Fibroblast of pulmonary artery (primary cell): ENCODE results near the gene CLEC10A.
"Not testable (repeated sequence)": the region's sequence is repeated elsewhere in the genome, so short reads cannot be mapped to it uniquely, and the experiment has no call there.

Experiments used
- DNase-seq: peaks from one replicate; pipeline ENCODE4 v3.0.0-alpha.2; 2010; ENCODE audit warnings: low read depth
- H3K4me3 ChIP-seq: replicated peaks from 2 replicates; pipeline ENCODE4 v1.5.1; 2011; ENCODE audit warnings: low read depth, mild to moderate bottlenecking, control low read depth, low read length, moderate library complexity
- CTCF ChIP-seq: IDR thresholded peaks from 2 replicates; pipeline ENCODE4 v1.5.1; 2011; ENCODE audit warnings: mild to moderate bottlenecking, control low read depth, low read length, inconsistent platforms; ENCODE audit errors: missing control alignments

The CLEC10A gene

GRCh38 chr17:7094652-7095019 lies 14.6 kb upstream of the CLEC10A start:
- no peak overlapping the region for H3K4me3 ChIP-seq
- no peak for TF ChIP-seq CTCF
- DNase-seq = no peak

GRCh38 chr17:7091311-7092005 lies 11.4 kb upstream of the CLEC10A start:
- H3K4me3 ChIP-seq, DNase-seq: not testable (repeated sequence)

GRCh38 chr17:7089570-7089969 lies 9.5 kb upstream of the CLEC10A start:
- DNase-seq, H3K4me3 ChIP-seq: not testable (repeated sequence)

GRCh38 chr17:7088442-7088841 lies 8.4 kb upstream of the CLEC10A start:
- not testable (repeated sequence) for DNase-seq, H3K4me3 ChIP-seq

- H3K4me3 ChIP-seq = no peak overlapping the region
- TF ChIP-seq CTCF = no peak
- DNase-seq = peak; percentile 40
Observed at GRCh38 chr17:7084088-7084487, 4.0 kb upstream of the CLEC10A start.

GRCh38 chr17:7083592-7083991 lies 3.5 kb upstream of the CLEC10A start:
- TF ChIP-seq CTCF = no peak

GRCh38 chr17:7081341-7082062 lies 1.5 kb upstream of the CLEC10A start:
- no peak for DNase-seq
- H3K4me3 ChIP-seq = no peak overlapping the region
- TF ChIP-seq CTCF = no peak

More at GRCh38 chr17:7083592-7083991, 3.5 kb upstream of the CLEC10A start:
- no peak for DNase-seq
- H3K4me3 ChIP-seq = no peak overlapping the region

- no peak for DNase-seq
- no peak overlapping the region for H3K4me3 ChIP-seq
- no peak for TF ChIP-seq CTCF
Observed at GRCh38 chr17:7080456-7081041, 498 bp upstream of the CLEC10A start.
